GM12878 (cell line): Measurements from ENCODE around the gene SLC39A11. TPM values are rescaled to one million over a fixed set of nuclear protein-coding genes. Genes with fewer than 3 reads are reported as not detected.

Experiments used
- ATAC-seq: fragments of 200-7000 bp; cut with Tn5 transposase; 3 replicates; pipeline ENCODE4 v1.9.1; 2020; ENCODE audit warnings: mild to moderate bottlenecking, moderate library complexity
- BruUV-seq: library from RNA; stranded (reverse); fragments of 400-500 nt; replicated peaks from 2 replicates; lab custom pipeline; 2021; lab: Mats Ljungman, UMichigan
- CTCF ChIA-PET: fragments of 300-600 bp; sonication (Branson Sonifier 250); formaldehyde crosslinking; extraction: SDS; loops from one replicate; lab custom pipeline; 2021; ENCODE audit warnings: inconsistent platforms; lab: Yijun Ruan, JAX
- POLR2A ChIA-PET: fragments of 350-600 bp; formaldehyde crosslinking; extraction: SDS; loops from one replicate; lab custom pipeline; 2021; ENCODE audit warnings: inconsistent platforms; lab: Charles Lee
- RAD21 ChIA-PET: fragments of 300-600 bp; sonication (Branson Sonifier 250); formaldehyde crosslinking; loops from one replicate; lab custom pipeline; 2023; ENCODE audit warnings: antibody characterized with exemption; ENCODE audit not compliant: unreplicated experiment; lab: Charles Lee
- SMC1A ChIA-PET: fragments of 300-600 bp; sonication (Branson Sonifier 250); formaldehyde crosslinking; loops from one replicate; lab custom pipeline; 2023; ENCODE audit not compliant: unreplicated experiment, uncharacterized antibody; lab: Charles Lee
- DNase-seq: peaks from one replicate; pipeline ENCODE4 v3.0.0-alpha.2; 2011; ENCODE audit warnings: low read depth, low spot score
- FAIRE-seq: peaks from 3 replicates; lab custom pipeline; 2011; peaks lifted over from hg19 to GRCh38; lab: Jason Lieb, UNC
- H2AFZ ChIP-seq: 2 replicates; pipeline ENCODE4 v1.6.0; 2011; ENCODE audit warnings: low read depth, low read length, control low read depth; ENCODE audit not compliant: control insufficient read depth
- H3K27ac ChIP-seq: 2 replicates; pipeline ENCODE4 v1.5.1; 2011; ENCODE audit warnings: control low read depth; ENCODE audit not compliant: control insufficient read depth, insufficient read depth
- H3K27me3 ChIP-seq, 2 experiments: replicated peaks in 1 of 2; 2 replicates each; pipeline versions ENCODE4 v1.6.0 to v1.6.1; 2011; ENCODE audit warnings: low read length in 1 of 2; ENCODE audit not compliant: control insufficient read depth in 2 of 2, insufficient read depth in 2 of 2
- H3K36me3 ChIP-seq, 2 experiments: 2 replicates each; pipeline ENCODE4 v1.5.1; 2011; ENCODE audit warnings: low read length in 1 of 2; ENCODE audit not compliant: control insufficient read depth in 2 of 2, insufficient read depth in 2 of 2
- H3K4me1 ChIP-seq: 2 replicates; pipeline ENCODE4 v1.6.1; 2011; ENCODE audit warnings: mild to moderate bottlenecking, low read length, moderate library complexity, mixed read lengths; ENCODE audit not compliant: control insufficient read depth, insufficient read depth
- H3K4me2 ChIP-seq: 2 replicates; pipeline ENCODE4 v1.6.0; 2011; ENCODE audit warnings: control low read depth; ENCODE audit not compliant: control insufficient read depth, insufficient read depth
- H3K4me3 ChIP-seq: fragments of 200-600 bp; sonication (generic); 2 replicates; pipeline ENCODE4 v1.5.1; 2016
- H3K79me2 ChIP-seq: 2 replicates; pipeline ENCODE4 v1.6.0; 2011; ENCODE audit warnings: low read length; ENCODE audit not compliant: control insufficient read depth, insufficient read depth
- H3K9ac ChIP-seq: 2 replicates; pipeline ENCODE4 v1.8.0; 2011; ENCODE audit warnings: low read length, control low read depth, mixed read lengths; ENCODE audit not compliant: control insufficient read depth, insufficient read depth
- H3K9me3 ChIP-seq: replicated peaks from 3 replicates; pipeline ENCODE4 v1.5.1; 2011; ENCODE audit warnings: mild to moderate bottlenecking, low read length; ENCODE audit not compliant: control insufficient read depth, insufficient read depth
- H4K20me1 ChIP-seq: 2 replicates; pipeline ENCODE4 v1.6.0; 2011; ENCODE audit not compliant: control insufficient read depth, insufficient read depth
- CEBPB ChIP-seq, 2 experiments: fragments of 150-350 bp in 1 of 2; IDR thresholded peaks; 2 replicates each; pipeline ENCODE4 v1.6.1; 2012 to 2014; ENCODE audit warnings: low read depth in 2 of 2, low read length in 2 of 2, borderline replicate concordance in 1 of 2, inconsistent platforms in 1 of 2
- CHD2 ChIP-seq: IDR thresholded peaks from 2 replicates; pipeline ENCODE4 v1.6.1; 2011; ENCODE audit warnings: low read depth, low read length, improper control_type of control experiment, borderline replicate concordance
- DPF2 ChIP-seq: fragments of 450-650 bp; IDR thresholded peaks from 2 replicates; pipeline ENCODE4 v1.6.1; 2017; ENCODE audit warnings: mild to moderate bottlenecking
- FOS ChIP-seq: IDR thresholded peaks from 3 replicates; pipeline ENCODE4 v1.6.1; 2011; ENCODE audit warnings: borderline replicate concordance; ENCODE audit not compliant: insufficient read length; ENCODE audit errors: extremely low read depth
- NFIC ChIP-seq: IDR thresholded peaks from 2 replicates; pipeline ENCODE4 v1.6.1; 2012; ENCODE audit warnings: low read depth, mild to moderate bottlenecking, inconsistent platforms, low read length, moderate library complexity
- NR2F1 ChIP-seq: fragments of 450-650 bp; conservative IDR thresholded peaks from 2 replicates; pipeline ENCODE4 v1.6.1; 2017; ENCODE audit warnings: mild to moderate bottlenecking
- RB1 ChIP-seq: fragments of 450-650 bp; formaldehyde crosslinking; IDR thresholded peaks from 2 replicates; pipeline ENCODE4 v1.6.1; 2017; ENCODE audit warnings: mild to moderate bottlenecking, borderline replicate concordance
- RBBP5 ChIP-seq: fragments of 200-600 bp; sonication (generic); conservative IDR thresholded peaks from 2 replicates; pipeline ENCODE4 v1.6.1; 2016
- SUPT20H ChIP-seq: IDR thresholded peaks from 2 replicates; pipeline ENCODE4 v1.6.1; 2011; ENCODE audit warnings: low read depth, mild to moderate bottlenecking, low read length, moderate library complexity, borderline replicate concordance; ENCODE audit not compliant: control insufficient read depth
- YBX1 ChIP-seq: fragments of 450-650 bp; IDR thresholded peaks from 2 replicates; pipeline ENCODE4 v1.6.1; 2016; ENCODE audit warnings: antibody characterized with exemption
- whole genome bisulfite sequencing: methylation state at CpG from one replicate; pipeline ENCODE4 v1.1.6; 2016; ENCODE audit warnings: low lambda C conversion rate; ENCODE audit not compliant: insufficient replicate concordance, insufficient coverage; ENCODE audit errors: missing lambda C conversion rate; 5-methylcytosine and 5-hydroxymethylcytosine counted together
- in situ Hi-C: fragments of 300-500 bp; cut with MboI; formaldehyde crosslinking; loops from 9 replicates; pipeline ENCODE4 v1.14.3; 2018; ENCODE audit warnings: mixed read lengths
- intact Hi-C: fragments of 100-400 bp; cut with micrococcal nuclease; formaldehyde crosslinking; loops from one replicate; pipeline ENCODE4 v1.14.2; 2022; ENCODE audit not compliant: unreplicated experiment
- polyA plus RNA-seq, 11 experiments: library from polyadenylated mRNA; depleted of rRNA in 4 of 11; unstranded in 6 of 11; stranded (reverse) in 5 of 11; fragments of >200 nt; fragmentation: Nextera tagmentation in 4 of 11; fragmentation: Illumina TruSeq in 1 of 11; extraction: Ambion mirVana in 4 of 11; extraction: Trizol in 1 of 11; gene quantifications; 1 replicate in 1 of 11; 2 replicates in 10 of 11; pipeline versions ENCODE4 v1.2.1 to v1.2.3, GENCODE V29; 2011 to 2016; ENCODE audit warnings: inconsistent platforms in 2 of 11, missing spikeins in 2 of 11, low read depth in 1 of 11
- total RNA-seq, 4 experiments: library from RNA; depleted of rRNA in 3 of 4; stranded (reverse); fragments of >200 nt in 3 of 4; fragmentation: Illumina TruSeq in 1 of 4; extraction: Trizol in 1 of 4; gene quantifications; 2 replicates each; pipeline versions ENCODE4 v1.2.1 to v1.2.3, GENCODE V29; 2013 to 2021
- TF ChIP-seq, protein P1 (sequence below): fragments of 150-350 bp; IDR thresholded peaks from 2 replicates; pipeline ENCODE4 v1.6.1; 2016; ENCODE audit warnings: low read depth, low read length
- TF ChIP-seq, protein P2 (sequence below): fragments of 450-650 bp; IDR thresholded peaks from 2 replicates; pipeline ENCODE4 v1.6.1; 2017; ENCODE audit warnings: low read depth, mild to moderate bottlenecking, moderate library complexity
- TF ChIP-seq, protein P3 (sequence below): fragments of 450-650 bp; IDR thresholded peaks from 2 replicates; pipeline ENCODE4 v1.6.1; 2016; ENCODE audit warnings: mild to moderate bottlenecking

The SLC39A11 gene
- total and polyA plus RNA-seq, 10 of the 15 experiments (the other 5 are each of a cell fraction or from before 2014, with no cell fraction given), result 8.6 to 23.8 (median 14.0) TPM

GRCh38 chr17:72875361-72875760 is 217.1 kb downstream of the SLC39A11 start:
- TF ChIP-seq CHD2 (no peak), SUPT20H (no peak), FOS (no peak), RB1 (no peak), NR2F1 (no peak), YBX1 (no peak), RBBP5 (no peak), DPF2 (no peak), NFIC (no peak), CEBPB (IDR thresholded peaks at IDR 0.05; ENCODE audit: borderline replicate concordance in 1 of 2, low read depth in 2 of 2, low read length in 2 of 2) (no peak)
- TF ChIP-seq, protein P1, sequence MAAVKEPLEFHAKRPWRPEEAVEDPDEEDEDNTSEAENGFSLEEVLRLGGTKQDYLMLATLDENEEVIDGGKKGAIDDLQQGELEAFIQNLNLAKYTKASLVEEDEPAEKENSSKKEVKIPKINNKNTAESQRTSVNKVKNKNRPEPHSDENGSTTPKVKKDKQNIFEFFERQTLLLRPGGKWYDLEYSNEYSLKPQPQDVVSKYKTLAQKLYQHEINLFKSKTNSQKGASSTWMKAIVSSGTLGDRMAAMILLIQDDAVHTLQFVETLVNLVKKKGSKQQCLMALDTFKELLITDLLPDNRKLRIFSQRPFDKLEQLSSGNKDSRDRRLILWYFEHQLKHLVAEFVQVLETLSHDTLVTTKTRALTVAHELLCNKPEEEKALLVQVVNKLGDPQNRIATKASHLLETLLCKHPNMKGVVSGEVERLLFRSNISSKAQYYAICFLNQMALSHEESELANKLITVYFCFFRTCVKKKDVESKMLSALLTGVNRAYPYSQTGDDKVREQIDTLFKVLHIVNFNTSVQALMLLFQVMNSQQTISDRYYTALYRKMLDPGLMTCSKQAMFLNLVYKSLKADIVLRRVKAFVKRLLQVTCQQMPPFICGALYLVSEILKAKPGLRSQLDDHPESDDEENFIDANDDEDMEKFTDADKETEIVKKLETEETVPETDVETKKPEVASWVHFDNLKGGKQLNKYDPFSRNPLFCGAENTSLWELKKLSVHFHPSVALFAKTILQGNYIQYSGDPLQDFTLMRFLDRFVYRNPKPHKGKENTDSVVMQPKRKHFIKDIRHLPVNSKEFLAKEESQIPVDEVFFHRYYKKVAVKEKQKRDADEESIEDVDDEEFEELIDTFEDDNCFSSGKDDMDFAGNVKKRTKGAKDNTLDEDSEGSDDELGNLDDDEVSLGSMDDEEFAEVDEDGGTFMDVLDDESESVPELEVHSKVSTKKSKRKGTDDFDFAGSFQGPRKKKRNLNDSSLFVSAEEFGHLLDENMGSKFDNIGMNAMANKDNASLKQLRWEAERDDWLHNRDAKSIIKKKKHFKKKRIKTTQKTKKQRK, result no peak
- TF ChIP-seq, protein P2, sequence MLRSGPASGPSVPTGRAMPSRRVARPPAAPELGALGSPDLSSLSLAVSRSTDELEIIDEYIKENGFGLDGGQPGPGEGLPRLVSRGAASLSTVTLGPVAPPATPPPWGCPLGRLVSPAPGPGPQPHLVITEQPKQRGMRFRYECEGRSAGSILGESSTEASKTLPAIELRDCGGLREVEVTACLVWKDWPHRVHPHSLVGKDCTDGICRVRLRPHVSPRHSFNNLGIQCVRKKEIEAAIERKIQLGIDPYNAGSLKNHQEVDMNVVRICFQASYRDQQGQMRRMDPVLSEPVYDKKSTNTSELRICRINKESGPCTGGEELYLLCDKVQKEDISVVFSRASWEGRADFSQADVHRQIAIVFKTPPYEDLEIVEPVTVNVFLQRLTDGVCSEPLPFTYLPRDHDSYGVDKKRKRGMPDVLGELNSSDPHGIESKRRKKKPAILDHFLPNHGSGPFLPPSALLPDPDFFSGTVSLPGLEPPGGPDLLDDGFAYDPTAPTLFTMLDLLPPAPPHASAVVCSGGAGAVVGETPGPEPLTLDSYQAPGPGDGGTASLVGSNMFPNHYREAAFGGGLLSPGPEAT, result no peak
- TF ChIP-seq, protein P3, sequence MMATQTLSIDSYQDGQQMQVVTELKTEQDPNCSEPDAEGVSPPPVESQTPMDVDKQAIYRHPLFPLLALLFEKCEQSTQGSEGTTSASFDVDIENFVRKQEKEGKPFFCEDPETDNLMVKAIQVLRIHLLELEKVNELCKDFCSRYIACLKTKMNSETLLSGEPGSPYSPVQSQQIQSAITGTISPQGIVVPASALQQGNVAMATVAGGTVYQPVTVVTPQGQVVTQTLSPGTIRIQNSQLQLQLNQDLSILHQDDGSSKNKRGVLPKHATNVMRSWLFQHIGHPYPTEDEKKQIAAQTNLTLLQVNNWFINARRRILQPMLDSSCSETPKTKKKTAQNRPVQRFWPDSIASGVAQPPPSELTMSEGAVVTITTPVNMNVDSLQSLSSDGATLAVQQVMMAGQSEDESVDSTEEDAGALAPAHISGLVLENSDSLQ, result no peak
- 98% methylated on average over 5 of the region's 5 CpGs for WGBS
- intact Hi-C loops (no loop called here), in situ Hi-C loops (no loop called here)
- Histone ChIP-seq H2AFZ (no peak overlapping the region), H3K4me1 (no peaks in the 10 kb centered on the region), H3K4me2 (no peak overlapping the region), H3K36me3 (peaks cover 0 to 4% of the 10 kb centered on the region in 2 experiments; a peak in 2 of 4 replicates), H3K9me3 (peaks cover 14% of the 10 kb centered on the region), H3K4me3 (no peak overlapping the region), H3K9ac (no peak overlapping the region), H3K27ac (no peak overlapping the region), H4K20me1 (no peaks in the 10 kb centered on the region), H3K79me2 (no peaks in the 10 kb centered on the region), H3K27me3 (no peaks in the 10 kb centered on the region)
- DNase-seq (no peak), ATAC-seq (no peak), FAIRE-seq (no peak)
- SMC1A ChIA-PET, result interaction anchor here (0.6 kb wide), 1 partner anchor 23 kb away, joined by 3 read pairs; no protein-coding TSS in a partner anchor
- RAD21 ChIA-PET, result interaction anchor here (0.8 kb wide), 1 partner anchor 57 kb away, joined by 3 read pairs; no protein-coding TSS in a partner anchor
- BruUV-seq, result no TSS peak
- CTCF ChIA-PET, result no interaction called here
- POLR2A ChIA-PET, result interaction anchor here (0.6 kb wide), 1 partner anchor 237 kb away, joined by 5 read pairs; no protein-coding TSS in a partner anchor
